Measurements from ENCODE around the gene EXOC6B. TPM values are rescaled to one million over a fixed set of nuclear protein-coding genes. Genes with fewer than 3 reads are reported as not detected.

EXOC6B gene
- total RNA-seq, 4 donors from 2014 or later = 54.9 to 93.7 (median 64.6) TPM

GRCh38 chr2:72698300-72698699, 127.5 kb downstream of the EXOC6B start:
- no peak for DNase-seq
- Histone ChIP-seq H3K27me3 (no peaks in the 10 kb centered on the region), H3K4me1 (peaks cover 0 to 12% (median 5%) of the 10 kb centered on the region in 4 donors), H3K4me3 (no peak overlapping the region), H3K27ac (no peak overlapping the region), H3K9me3 (no peaks in the 10 kb centered on the region), H3K36me3 (no peaks in the 10 kb centered on the region)
- TF ChIP-seq, protein P1, sequence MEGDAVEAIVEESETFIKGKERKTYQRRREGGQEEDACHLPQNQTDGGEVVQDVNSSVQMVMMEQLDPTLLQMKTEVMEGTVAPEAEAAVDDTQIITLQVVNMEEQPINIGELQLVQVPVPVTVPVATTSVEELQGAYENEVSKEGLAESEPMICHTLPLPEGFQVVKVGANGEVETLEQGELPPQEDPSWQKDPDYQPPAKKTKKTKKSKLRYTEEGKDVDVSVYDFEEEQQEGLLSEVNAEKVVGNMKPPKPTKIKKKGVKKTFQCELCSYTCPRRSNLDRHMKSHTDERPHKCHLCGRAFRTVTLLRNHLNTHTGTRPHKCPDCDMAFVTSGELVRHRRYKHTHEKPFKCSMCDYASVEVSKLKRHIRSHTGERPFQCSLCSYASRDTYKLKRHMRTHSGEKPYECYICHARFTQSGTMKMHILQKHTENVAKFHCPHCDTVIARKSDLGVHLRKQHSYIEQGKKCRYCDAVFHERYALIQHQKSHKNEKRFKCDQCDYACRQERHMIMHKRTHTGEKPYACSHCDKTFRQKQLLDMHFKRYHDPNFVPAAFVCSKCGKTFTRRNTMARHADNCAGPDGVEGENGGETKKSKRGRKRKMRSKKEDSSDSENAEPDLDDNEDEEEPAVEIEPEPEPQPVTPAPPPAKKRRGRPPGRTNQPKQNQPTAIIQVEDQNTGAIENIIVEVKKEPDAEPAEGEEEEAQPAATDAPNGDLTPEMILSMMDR (IDR thresholded peaks at IDR 0.05) = no peak
- no peak for TF ChIP-seq POLR2A (IDR thresholded peaks at IDR 0.05)

- no peak for TF ChIP-seq POLR2A (IDR thresholded peaks at IDR 0.05)
- TF ChIP-seq, protein P1 (IDR thresholded peaks at IDR 0.05) = no peak
- no peak for DNase-seq
- Histone ChIP-seq H3K9me3 (no peaks in the 10 kb centered on the region), H3K27me3 (no peaks in the 10 kb centered on the region), H3K36me3 (no peaks in the 10 kb centered on the region), H3K27ac (no peak overlapping the region), H3K4me1 (peaks cover 0 to 12% (median 5%) of the 10 kb centered on the region in 4 donors), H3K4me3 (no peak overlapping the region)
Measured at GRCh38 chr2:72696559-72696958, 129.3 kb downstream of the EXOC6B start.

DNA sequence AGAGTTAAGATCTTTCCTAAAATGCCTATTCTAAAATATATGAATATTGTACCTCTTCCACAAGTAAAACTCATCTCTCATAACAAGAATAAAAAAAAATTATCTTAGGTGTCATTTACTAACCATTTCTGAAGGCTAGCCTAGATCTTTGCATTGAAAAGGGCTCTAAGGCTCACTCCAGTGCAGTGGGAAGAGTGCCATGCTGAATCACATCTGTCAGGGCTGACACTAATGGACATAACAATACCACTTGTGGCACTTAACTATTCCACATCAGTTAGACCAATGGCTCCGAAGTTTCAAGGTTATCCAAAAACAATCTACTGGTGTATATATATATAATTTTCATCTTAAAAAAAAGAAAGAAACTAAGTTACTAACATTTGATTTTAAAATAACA, 130.2 kb downstream of the EXOC6B start:
- no peaks in the 10 kb centered on the region for H3K9me3 ChIP-seq
- no peak overlapping the region for H3K4me3 ChIP-seq
- peaks cover 0 to 12% (median 5%) of the 10 kb centered on the region in 4 donors for H3K4me1 ChIP-seq
- TF ChIP-seq, protein P1 (IDR thresholded peaks at IDR 0.05) = no peak
- no peak for TF ChIP-seq POLR2A (IDR thresholded peaks at IDR 0.05)
- peaks cover 0 to under 1% (median 0%) of the 10 kb centered on the region in 3 donors for H3K36me3 ChIP-seq
- no peak overlapping the region for H3K27ac ChIP-seq
- no peaks in the 10 kb centered on the region for H3K27me3 ChIP-seq
- no peak for DNase-seq

DNA sequence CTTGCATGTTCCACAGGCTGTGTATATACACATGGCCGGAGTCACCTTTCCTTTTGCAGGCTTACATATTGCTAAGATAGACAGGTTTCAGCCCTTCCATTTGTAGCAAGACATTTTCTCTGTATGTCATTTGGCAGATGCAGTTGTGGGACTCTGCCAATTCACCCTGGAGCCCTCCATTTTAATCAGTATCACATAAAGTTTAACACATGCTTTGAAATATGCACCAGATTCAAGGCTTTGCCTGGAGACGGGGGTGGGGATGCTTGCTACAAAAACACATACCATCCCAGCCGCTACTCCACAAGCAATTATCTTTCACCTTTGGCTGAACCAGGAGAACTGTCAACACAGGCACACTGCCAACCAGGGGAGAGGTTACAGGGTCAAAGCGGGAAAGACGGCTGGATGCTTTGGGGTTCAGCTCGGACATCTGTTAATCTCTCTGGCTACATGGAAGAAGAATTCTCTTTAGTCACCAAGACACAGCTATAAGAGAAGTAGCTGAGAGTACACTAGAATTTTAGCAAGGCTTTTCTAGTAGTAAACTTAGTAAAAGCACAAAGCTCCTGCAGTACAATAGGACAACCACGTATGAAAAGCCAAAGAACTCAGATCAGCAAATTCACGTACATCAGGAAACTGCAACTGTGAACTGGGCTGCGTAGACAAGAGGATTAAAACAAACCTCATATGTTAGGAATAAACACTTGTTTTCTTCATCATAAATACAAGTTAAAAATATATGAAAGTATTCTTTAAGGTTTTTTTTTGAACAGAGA, 130.9 kb downstream of the EXOC6B start:
- TF ChIP-seq, protein P1 (IDR thresholded peaks at IDR 0.05) = no peak
- TF ChIP-seq POLR2A (IDR thresholded peaks at IDR 0.05) = no peak
- no peak overlapping the region for H3K4me3 ChIP-seq
- H3K4me1 ChIP-seq = peaks cover 0 to 12% (median 5%) of the 10 kb centered on the region in 4 donors
- no peaks in the 10 kb centered on the region for H3K27me3 ChIP-seq
- peak in 2 of 3 donors; percentile 72 to 81 for DNase-seq
- H3K27ac ChIP-seq = no peak overlapping the region
- no peaks in the 10 kb centered on the region for H3K9me3 ChIP-seq
- H3K36me3 ChIP-seq = peaks cover 0 to 2% (median 0%) of the 10 kb centered on the region in 3 donors

DNA sequence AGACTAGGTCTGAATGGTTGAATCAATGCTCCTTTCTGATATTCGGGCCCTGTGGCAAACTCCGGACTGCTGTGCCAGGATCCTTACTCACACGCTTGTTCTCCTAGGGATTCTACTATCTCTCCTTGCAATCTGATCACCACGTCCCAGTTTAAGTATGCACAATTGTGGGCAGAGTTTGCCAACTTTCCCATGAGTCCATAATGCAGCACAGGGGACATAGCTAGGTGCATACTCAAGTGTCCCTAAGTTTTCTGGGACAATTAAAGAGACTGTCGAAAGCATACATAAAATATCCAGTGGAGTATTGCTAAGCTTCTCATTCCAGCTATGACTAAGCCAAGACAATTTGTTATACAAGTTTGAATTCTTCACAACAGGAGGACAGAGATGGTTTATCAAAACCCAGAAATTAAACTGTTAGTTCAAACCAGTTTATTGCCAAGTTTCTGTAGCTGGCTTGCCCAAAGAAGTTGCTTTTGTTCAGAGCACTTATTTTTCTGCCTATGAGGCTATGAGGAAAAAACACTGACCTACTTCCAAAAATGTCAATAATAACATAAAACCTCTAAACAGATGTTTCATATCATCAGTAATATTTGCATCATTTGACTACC, 136.1 kb downstream of the EXOC6B start:
- H3K4me1 ChIP-seq = peaks cover 0 to 8% (median 3%) of the 10 kb centered on the region in 4 donors
- no peak overlapping the region for H3K27ac ChIP-seq
- no peak for DNase-seq
- peaks cover 0 to 2% (median 0%) of the 10 kb centered on the region in 3 donors for H3K36me3 ChIP-seq
- TF ChIP-seq, protein P1 (IDR thresholded peaks at IDR 0.05) = no peak
- TF ChIP-seq POLR2A (IDR thresholded peaks at IDR 0.05) = no peak
- H3K4me3 ChIP-seq = no peak overlapping the region
- no peaks in the 10 kb centered on the region for H3K9me3 ChIP-seq
- H3K27me3 ChIP-seq = no peaks in the 10 kb centered on the region
